Kidney epithelial cell (primary cell): ENCODE measurements around the gene ZDHHC8. TPM values are rescaled to one million over a fixed set of nuclear protein-coding genes. Genes with fewer than 3 reads are reported as not detected.

Experiments used
- DNase-seq: peaks from one replicate; pipeline ENCODE4 v3.0.0-alpha.2; 2010; ENCODE audit warnings: low read depth
- H3K27me3 ChIP-seq: 2 replicates; pipeline ENCODE4 v1.6.0; 2011; ENCODE audit warnings: low read length; ENCODE audit not compliant: control insufficient read depth, insufficient read depth
- H3K36me3 ChIP-seq: 2 replicates; pipeline ENCODE4 v1.5.1; 2011; ENCODE audit warnings: low read length; ENCODE audit not compliant: control insufficient read depth, insufficient read depth
- H3K4me3 ChIP-seq: 2 replicates; pipeline ENCODE4 v1.5.1; 2011; ENCODE audit warnings: low read depth, mild to moderate bottlenecking, control low read depth, low read length
- total RNA-seq: library from RNA; depleted of rRNA; stranded (reverse); fragments of >200 nt; gene quantifications from 2 replicates; pipeline ENCODE4 v1.2.3, GENCODE V29; 2015
- TF ChIP-seq, protein P1 (sequence below): IDR thresholded peaks from 2 replicates; pipeline ENCODE4 v1.5.1; 2011; ENCODE audit warnings: mild to moderate bottlenecking, moderate library complexity, low read length, control low read depth, inconsistent platforms; ENCODE audit not compliant: insufficient read depth, poor library complexity, severe bottlenecking

ZDHHC8 gene
- total RNA-seq, 1 donor from 2014 or later = 26.9 TPM

DNA sequence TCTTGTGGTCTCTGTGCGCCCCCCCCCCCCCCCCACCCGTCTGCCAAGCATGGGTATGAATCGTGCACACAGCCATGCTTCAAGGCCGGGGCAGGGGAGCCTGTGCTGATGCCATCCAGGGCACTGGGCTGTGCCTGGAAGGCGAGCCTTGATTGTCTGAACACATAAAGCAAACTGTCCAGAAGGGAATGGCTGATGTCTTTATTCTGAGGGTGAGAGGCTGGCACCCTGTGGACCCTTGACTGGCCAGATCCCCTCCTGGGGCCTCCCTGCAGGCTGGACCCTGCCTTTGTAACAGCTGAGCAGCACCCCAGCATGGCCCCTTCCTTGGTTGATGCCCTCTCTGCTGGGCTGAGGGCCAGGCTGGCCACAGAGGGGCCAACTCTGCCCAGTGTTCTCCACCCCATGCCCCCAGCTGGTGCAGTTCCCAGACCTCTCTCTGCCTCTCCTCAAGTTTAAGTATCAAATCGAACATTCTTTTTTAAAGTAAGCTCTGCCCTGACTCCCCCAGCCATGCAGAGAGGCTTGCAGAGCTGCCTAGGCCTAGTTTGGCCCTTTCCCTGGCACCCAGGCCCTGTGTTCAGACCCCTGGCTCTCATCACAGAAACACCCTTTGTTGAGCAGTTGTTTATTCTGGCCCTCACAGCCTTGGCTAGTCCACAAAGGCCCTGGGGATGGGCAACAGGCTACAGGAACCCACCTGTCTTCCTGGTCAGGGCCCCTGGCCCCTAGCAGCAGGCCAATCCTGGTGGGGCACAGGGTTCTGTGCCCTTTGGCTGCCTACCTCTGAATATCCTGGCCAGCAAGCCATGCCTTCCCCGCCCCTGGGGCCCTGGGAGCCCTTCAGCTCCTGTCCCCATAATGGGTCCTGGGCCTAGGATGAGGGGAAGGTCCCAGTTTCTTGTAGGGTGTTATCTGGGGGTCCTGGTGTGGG, 19.6 kb upstream of the ZDHHC8 start:
- no peak for DNase-seq
- H3K4me3 ChIP-seq = no peak overlapping the region
- H3K27me3 ChIP-seq = no peaks in the 10 kb centered on the region
- TF ChIP-seq, protein P1, sequence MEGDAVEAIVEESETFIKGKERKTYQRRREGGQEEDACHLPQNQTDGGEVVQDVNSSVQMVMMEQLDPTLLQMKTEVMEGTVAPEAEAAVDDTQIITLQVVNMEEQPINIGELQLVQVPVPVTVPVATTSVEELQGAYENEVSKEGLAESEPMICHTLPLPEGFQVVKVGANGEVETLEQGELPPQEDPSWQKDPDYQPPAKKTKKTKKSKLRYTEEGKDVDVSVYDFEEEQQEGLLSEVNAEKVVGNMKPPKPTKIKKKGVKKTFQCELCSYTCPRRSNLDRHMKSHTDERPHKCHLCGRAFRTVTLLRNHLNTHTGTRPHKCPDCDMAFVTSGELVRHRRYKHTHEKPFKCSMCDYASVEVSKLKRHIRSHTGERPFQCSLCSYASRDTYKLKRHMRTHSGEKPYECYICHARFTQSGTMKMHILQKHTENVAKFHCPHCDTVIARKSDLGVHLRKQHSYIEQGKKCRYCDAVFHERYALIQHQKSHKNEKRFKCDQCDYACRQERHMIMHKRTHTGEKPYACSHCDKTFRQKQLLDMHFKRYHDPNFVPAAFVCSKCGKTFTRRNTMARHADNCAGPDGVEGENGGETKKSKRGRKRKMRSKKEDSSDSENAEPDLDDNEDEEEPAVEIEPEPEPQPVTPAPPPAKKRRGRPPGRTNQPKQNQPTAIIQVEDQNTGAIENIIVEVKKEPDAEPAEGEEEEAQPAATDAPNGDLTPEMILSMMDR = no peak
- H3K36me3 ChIP-seq = peaks cover 7% of the 10 kb centered on the region

DNA sequence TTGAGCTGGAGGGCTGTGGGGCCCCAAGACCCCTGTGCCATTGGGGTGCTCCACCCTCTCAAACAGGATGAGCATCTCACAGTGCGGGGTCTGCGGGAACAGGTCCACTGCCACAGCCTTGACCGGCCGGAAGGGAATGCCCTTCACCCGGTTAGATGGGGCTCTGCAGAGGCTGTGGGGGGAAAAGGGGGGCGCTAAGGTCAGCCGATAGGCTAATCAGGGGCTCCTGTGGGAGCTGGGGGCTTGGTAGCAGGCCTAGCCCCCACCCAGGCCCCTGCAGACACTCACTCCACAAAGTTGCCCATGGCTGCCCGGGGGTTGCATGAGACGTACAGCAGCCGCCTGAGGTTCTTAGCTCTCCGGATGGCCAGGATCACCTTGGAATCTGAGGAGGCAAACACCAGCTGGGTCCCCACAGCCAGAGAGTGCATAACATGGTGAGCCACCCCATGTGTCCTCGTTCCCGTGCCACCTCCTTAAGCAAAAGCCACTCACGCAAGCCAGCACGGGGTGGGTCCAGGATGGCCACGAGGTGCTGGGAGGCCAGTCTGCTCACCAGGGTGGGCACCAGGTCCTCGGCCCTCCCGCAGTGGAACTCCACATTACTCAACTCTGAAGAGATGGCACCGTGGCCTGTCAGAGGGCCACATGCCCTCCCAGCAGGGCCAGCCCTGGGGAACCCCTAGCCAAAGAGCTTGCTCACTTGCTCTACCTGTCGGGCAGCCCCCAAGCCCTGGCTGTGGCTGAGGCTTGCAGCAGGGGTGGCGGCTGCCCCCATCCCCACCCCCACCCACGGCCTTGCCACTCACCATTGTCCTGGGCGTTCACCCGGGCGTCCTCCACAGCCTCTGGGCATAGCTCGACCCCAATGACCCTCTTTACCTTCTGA, 18.7 kb upstream of the ZDHHC8 start:
- Histone ChIP-seq H3K4me3 (no peak overlapping the region), H3K27me3 (no peaks in the 10 kb centered on the region), H3K36me3 (peaks cover 7% of the 10 kb centered on the region)
- DNase-seq = no peak
- TF ChIP-seq, protein P1 = no peak

DNA sequence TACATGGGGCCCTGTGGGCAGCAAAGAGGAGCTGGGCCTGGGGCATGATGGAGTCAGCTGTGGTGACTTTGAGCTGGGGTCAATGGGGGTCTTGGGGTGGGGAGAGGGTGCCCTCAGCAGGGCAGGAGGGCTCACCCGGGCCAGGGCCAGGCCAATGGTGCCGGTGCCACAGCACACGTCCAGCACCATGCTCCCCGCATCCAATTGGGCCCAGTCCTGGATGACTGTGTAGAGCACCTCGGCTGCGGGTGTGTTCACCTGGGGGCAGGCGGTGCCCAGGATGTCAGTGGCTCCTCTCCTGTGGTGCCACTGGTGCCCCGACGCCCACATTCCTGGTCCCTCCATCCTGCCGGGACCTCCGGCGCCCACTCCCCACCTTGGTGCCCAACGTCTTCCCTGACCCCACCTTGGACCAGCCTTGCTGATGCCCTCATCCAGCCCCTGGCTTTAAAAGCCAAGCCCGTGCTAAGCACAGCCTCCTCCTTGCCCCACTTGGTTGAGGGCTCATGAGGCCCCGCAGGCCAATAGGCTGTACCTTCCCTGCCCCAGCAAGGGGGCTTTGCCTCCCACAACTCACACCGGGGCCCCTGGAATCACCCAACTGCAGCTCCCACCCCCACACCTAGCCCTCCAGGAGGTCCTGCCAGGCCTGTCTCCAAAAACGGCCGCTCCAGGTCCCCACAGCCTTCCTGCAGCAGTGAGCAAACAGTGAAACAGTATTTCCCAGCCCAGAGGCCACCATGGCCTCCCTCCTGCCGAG, 17.9 kb upstream of the ZDHHC8 start:
- no peak for DNase-seq
- H3K4me3 ChIP-seq = no peak overlapping the region
- TF ChIP-seq, protein P1 = no peak
- H3K27me3 ChIP-seq = no peaks in the 10 kb centered on the region
- peaks cover 7% of the 10 kb centered on the region for H3K36me3 ChIP-seq

DNA sequence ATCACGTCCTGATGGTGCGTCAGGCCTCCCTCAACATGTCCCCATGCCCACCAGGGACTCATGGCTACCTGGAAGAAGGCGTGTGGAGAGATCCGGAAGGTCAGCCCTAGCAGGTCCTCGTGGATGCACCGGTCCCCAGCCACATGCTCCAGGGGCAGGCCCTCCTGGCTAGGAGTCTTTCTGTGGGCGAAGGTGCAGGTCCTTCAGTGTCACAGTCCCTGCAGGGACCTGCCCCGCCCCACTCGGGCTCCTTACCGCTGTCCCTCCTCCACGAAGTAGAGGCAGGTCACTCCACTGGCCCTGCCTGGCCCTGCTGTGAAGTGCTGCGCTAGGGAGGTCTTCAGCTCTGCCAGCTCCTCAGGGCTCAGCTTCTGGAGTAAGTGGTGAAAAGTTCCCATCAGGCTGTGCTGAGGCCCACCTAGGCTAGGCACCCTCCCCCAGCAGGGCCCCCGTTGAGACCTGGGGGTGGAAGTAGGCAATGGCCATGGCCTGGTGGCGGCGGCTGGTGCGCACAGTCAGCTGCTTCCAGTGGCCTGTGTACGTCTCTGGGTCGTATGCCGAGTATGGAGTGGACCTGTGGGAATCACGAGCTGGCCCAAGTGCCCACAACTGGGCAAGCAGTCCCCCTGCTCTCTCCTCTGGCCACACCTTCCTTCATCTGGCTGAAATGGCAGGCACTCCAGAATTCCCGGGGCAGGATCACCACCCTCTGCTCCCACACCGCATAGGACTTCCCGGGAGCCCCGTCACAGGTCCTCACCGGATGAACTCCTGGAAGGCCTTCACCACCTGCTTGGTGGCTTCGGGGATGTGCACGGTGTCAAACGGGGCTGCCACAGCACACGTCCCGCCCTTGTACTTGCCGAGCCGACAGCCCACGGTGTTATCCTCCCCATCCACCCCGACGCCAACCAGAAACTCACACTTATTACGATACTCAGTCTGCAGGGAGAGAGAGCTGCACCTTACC, 16.8 kb upstream of the ZDHHC8 start:
- TF ChIP-seq, protein P1 = no peak
- no peak for DNase-seq
- no peak overlapping the region for H3K4me3 ChIP-seq
- peaks cover 7% of the 10 kb centered on the region for H3K36me3 ChIP-seq
- no peaks in the 10 kb centered on the region for H3K27me3 ChIP-seq

DNA sequence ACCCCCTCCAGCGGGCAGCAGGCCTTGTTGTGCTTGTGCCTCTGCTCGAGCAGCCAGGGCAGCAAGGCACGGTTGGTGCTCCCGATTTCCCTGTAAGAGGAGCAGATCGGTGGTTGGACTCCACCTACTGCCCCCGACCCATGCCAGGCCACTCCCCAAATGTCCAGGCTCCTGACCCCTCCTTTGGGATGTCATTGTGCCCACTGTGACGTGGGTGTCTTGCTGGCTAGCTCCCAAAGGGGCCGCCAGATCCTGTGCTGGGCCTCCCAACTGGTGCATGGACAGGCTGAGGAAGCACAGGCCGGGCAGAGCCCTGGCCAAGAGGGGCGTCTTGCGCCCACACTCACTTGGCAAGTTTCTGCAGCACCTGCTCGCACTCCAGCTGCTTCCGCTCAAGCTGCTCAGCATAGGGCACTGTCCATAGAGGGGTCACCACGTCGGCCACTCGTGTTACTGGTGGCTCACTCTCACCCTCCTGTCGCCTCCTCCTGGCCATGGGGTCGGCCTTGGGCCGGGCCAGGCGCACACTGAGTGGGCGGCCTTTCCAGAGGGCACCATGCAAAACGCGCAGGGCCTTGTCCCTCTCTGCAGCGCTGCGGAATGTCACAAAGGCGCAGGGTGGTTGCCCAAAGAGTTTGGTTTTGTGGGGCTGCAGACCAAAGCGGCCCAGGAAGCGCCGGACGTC, 15.8 kb upstream of the ZDHHC8 start, which contains the start of gene RANBP1:
Gene RANBP1 (plus strand): TSS at position 414 of the 685 bp plus-strand sequence. CDS start 81 bp downstream, at position 495.
- H3K36me3 ChIP-seq = peaks cover 6% of the 10 kb centered on the region
- TF ChIP-seq, protein P1 = no peak
- no peak for DNase-seq
- H3K4me3 ChIP-seq = peak within 1 kb of the TSS; percentile 84
- H3K27me3 ChIP-seq = no peaks in the 10 kb centered on the region
